ENCODE data around the gene ZMIZ1.

GRCh38 chr10:79130846-79131245 is 62.1 kb downstream of the ZMIZ1 start:
- TF ChIP-seq CTCF (tag by site-specific recombination; IDR thresholded peaks at IDR 0.05): no peak
- no peak for TF ChIP-seq ZNF302 (tag by site-specific recombination; IDR thresholded peaks at IDR 0.05; ENCODE audit: low read depth)
- no peak for TF ChIP-seq ZNF76 (tag by site-specific recombination; IDR thresholded peaks at IDR 0.05; ENCODE audit: borderline replicate concordance, low read depth)
- no peak for TF ChIP-seq ZNF391 (tag by site-specific recombination; IDR thresholded peaks at IDR 0.05; ENCODE audit: borderline replicate concordance, low read depth)
- no peak for TF ChIP-seq ZNF768 (tag by site-specific recombination; IDR thresholded peaks at IDR 0.05)

All from HEK293 (cell line).